M059J (cell line): ENCODE data around the gene SLC7A10. TPM values are rescaled to one million over a fixed set of nuclear protein-coding genes. Genes with fewer than 3 reads are reported as not detected.
"Not testable (repeated sequence)": the region's sequence is repeated elsewhere in the genome, so short reads cannot be mapped to it uniquely, and the experiment has no call there.

Experiments used
- DNase-seq: peaks from one replicate; pipeline ENCODE4 v3.0.0-alpha.2; 2012; ENCODE audit warnings: low read depth
- total RNA-seq: library from RNA; depleted of rRNA; stranded (reverse); fragments of >200 nt; shearing (Covaris generic); gene quantifications from 2 replicates; pipeline ENCODE4 v1.2.3, GENCODE V29; 2014

SLC7A10 gene
- total RNA-seq, 1 experiment from 2014 or later, result not detected

DNA sequence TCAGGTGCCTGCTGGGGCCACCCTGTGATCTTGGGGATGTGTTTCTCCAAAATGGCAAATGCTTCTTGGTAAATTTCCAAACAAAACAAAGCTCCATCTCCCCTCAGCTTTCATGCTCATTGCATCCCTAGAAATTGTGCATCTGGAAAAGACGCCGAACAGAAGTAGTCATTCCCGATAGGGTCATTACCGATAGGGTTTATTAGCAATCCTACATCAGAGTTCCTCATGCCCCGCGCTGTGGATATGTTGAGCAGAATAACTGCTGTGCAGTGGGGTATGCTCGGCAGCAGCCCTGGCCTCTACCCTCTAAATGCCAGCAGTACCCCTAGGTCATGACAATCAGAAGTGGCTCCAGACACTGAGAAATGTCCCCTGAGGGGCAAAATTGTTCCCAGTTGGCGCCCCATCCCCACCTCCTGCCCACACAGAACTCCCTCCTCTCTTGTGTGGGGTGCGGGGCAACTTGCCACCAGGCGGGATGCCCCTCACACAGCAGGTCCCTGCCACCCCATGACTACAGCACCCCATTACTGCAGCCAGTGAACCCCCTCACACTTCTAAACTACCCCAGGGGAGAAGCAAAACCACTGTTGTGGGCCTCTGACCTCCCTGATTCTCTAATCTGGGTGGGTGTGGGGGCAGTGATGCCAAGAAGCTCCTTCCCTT lies 13.0 kb upstream of the SLC7A10 start:
- DNase-seq, result no peak

DNA sequence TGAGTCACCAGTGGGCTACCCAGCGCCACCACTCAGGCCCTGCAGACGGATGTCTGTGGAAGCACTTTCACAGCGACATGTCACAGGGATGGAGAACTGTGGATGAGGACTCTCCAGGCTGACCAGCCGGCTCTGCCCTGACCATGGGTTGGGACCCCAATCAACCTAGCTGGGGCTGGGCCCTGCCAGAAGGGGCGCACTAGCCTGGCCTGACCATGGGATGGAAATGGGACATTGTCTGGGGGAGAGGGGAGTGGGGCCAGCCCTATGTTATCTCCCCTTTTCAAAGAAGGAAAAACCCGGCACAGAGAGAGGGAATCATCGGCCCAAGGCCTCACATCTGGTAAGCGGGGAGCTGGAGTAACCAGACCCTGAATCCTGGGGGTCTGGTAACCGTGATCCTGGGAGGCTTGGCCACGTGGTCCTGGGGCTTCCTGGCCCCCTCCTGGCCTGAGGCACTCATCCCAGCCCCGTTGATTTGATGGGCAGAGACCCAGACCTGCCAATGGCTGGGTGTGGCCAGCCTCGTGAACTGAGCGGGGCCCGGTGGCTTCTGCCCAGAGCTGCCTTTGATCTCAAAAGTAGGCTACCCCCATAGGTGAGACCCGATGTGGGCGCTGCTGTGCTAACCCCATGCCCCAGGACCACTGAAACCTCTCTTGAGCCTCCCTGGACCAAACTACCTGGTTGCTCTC lies 11.2 kb upstream of the SLC7A10 start:
- no peak for DNase-seq

DNA sequence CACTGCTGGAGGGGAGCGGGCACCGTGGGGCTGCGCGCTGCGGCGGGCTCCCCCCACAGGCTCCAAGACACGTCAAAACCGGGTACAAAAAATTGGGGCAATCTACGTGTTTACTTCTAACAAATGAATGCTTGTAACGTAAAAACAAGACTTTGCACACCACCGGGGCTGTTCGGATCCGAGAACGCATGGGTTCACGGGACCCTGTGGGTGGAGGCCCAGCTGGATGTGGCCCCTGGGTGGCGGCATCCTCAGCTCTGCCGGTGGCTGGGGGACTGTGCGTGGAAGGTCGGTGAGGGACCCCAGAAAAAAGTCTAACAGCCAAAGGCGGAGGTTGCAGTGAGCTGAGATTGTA lies 10.3 kb upstream of the SLC7A10 start:
- no peak for DNase-seq

DNA sequence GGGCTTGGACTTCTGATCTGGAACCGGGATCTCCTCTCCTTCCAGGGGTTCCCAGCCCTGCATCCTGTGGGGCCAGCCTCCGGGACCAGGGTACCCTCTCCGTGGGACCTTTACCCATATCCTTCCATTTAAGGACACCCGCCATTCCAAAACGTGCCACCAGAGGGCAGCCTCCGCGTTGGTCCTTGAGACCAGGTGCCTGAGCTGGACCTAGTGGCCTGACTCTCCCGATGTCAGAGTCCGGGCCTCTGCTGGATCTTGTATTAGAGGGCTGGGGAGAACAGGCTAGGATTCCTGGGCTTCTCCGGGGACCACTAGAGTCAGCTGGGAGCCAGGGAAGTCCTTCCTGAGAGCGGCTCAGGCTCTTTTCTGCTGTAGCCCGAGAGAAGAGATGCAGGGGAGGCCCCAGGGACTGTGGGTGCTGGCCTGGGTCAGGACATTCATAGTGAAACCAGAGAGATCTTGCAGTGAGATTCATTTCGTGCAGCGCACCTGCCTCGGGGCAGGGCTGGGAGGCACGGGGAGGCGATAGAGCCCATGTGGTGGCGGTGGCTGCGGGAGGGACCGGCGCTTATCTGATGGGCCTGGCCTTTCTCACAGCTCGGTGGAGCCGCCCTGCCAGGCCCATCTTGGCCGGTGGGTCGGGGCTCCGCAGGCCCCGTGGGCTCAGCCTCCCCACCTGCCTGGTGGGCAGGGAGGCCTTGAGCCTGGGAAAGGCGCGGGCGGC lies 9.8 kb upstream of the SLC7A10 start:
- peak; percentile 65 for DNase-seq

DNA sequence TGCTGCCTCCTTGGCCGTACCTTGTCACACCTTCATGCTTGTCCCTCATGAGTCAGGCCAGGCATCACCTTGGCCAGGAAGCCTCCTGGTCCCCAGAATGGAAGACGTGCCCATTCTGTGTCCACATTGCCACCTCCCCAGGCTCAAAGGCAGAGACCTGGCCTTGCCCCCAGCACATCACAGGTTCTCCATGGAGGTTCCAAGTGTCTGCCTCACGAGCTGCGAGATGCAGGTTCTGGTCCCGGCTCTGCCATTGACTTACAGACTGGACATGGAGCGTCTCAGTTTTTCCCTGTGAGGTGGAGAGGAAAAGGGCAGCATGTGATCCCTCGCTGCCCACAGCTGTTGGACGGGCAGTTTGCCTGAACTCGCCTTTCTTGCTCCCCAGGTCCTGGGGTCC lies 9.1 kb upstream of the SLC7A10 start:
- DNase-seq, result no peak

DNA sequence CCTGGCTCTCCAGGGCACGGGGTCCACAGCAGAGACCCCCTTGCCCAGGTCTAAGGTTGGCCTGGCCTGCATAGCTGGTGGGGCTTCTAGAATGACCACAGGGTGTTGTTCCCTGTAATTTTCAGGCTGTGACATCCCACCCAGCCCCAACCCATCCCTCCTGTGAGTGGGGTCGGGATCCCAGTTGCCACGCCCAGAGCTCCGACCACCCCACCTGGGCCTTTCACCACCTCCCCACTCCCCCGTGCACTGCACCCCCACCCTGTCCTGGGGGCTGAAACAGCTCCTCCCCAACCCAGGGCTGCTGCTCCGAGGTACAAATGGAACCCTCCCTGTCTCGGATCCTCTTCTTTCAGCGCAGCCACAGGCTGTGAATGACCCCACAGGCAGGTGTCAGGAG lies 8.4 kb upstream of the SLC7A10 start:
- no peak for DNase-seq

DNA sequence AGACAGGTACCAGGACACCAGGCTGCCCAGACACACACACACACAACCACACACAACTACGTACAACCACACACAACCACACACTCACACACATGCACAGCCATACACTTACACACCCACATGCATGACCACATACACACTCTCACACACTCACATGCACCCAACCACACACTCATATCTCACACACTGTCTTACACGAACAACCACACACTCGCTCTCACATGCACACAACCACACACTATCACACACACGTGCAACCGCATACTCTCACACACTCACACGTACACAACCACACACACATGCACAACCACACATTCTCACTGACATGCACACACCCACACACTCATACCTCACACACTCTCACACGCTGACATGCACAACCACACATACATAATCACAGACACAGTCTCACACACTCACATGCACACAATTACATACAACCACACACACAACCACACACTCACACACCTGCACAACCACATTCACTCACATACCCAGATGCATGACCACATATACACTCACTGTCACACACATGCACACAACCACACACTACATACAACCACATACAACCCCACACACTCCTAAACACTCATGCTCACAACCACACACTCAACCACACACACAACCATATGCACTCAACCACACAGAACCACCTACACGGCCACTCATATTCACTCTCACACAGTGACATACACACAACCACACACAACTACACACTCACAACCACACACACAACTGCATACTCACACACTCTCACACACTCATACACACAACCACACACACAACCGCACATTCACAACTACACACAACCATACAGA lies 7.6 kb upstream of the SLC7A10 start:
- no peak for DNase-seq

DNA sequence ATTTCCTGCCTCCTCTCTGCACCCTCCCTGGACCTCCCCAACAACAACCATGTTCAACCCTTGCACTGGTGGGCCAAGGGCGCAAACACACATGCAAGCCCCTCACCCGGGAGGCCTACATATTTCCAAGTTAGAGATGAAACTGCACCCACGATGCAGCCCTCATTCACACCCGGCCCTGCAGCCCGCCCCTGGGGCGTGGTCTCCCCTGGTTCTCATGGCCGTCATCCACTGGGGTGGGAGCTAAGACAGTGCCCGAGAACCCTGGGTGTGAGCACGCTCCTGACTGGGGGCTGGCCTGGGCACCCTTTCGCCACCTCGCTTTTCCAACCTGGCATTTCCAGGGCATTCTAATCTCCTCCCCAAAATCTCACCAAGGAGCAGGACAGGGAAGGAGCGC lies 7.0 kb upstream of the SLC7A10 start:
- no peak for DNase-seq

DNA sequence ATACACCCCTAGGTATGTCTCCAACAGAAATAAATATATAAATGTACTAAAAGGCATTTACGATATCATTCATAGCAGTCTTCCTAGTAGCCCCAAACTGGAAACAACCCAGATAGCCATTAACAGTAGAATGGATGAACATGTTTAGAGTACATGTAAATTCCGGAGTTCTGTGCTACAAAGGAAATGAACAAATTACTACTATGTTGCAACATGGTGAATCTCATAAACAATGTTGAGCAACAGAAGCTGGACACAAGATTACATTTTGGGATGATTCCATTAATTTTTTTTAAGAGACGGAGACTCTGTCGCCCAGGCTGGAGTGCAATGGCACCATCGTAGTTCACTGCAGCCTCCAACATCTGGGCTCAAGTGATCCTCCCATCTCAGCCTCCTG lies 5.9 kb upstream of the SLC7A10 start:
- DNase-seq, result no peak

DNA sequence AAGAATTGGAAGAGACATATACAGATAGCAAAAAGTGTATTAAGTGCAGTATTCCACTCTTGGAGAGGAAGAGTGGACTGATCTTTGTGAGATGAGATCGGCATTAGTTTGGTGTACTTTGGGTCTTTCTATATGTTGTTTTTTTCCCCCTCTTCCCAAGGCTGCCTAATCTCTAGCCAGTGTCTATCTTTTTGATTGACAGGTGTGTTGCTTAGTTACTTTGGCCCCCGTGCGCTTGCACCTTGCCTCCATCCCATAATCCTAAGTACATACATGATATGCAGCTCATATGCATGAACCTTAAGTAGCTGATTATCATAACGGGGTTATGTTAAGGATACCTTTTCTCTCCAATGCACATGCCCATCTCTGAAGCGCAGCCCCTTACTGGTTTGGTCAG lies 4.3 kb upstream of the SLC7A10 start:
- DNase-seq, result no peak

DNA sequence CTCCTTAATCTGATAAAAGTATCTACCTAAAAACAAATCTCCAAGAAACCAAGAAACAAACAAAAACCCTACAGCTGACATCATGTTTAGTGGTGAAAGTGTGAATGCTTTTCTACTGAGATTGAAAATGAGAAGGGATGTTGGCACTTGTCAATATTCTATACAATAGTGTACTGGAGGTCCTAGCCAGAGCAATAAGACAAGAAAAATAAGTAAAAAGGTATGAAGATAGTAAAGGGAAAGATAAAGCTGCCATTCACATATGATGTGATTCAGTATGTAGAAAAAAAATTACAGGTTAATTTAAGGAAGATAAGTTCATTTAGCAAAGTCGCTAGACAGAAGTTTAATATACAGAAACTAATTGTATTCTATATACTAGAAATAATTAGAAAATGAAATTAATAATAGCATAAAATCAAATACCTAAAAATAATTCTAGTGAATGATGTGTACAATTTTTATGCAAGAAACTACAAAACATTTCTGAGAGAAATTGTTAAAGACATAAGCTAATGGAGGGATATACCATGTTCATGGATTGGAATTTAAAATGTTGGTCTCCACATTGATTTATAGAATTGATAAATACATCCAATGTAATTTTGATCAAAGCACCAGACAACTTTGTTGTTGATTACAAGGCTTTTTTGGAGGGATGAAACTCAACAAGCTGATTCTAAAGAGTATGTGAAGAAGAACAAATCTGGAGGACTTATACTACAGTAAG lies 2.4 kb upstream of the SLC7A10 start:
- no peak for DNase-seq

DNA sequence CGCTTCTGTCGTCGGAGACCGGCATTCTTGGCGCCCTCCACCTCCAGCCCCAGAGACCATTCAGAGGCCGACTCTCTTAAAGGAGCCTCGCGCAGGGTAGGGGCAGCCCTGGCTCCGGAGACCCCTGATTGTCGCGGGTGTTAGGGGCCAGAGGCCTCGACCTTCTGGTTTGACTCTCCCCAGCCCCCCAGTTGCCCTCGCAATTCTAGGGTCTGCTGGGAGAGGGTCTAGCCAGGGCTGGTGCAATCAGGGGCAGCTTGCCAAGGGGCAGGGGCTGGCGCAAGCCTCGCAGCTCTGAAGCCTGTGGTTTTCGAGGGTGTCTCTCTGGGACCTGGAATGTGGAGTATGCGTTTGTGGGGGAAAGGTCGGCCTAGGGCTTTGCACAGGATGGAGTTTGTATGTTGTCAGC lies 1.6 kb upstream of the SLC7A10 start:
- DNase-seq, result peak; percentile 66

DNA sequence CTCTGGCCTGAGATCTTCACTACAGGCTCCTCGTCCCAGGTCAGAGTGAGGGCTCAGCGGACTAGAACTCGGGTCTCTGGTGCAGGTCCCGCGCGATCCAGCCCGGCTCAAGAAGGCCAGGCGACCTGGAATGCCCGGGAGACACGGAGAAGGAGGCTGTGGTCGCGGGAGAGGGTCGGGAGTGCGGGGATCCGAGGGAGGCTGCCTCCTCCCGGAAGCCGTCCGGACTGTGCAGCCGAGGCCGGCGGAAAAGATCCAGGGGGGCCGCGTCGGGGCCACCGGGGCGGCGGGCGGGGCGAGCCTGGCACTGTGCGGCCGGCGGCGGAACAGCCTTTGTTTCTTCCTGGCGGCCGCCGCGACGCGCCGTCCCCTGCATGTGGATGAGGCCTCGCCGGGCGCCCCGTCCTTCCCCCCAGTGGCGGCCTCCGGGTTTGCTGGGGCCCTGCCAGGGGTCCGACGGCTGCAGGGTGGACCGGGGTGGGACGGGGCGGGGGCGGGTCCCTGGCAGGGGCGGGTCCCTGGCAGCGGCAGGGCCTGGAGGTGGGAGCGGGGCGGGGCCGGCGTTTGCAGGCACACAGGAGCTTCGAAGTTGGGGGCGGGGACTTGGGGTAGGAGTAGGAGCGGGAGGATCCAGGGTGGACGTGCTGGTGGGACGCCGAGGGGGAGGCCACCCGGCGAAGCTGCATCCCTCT lies 1.0 kb upstream of the SLC7A10 start:
- peak; percentile 37 for DNase-seq

DNA sequence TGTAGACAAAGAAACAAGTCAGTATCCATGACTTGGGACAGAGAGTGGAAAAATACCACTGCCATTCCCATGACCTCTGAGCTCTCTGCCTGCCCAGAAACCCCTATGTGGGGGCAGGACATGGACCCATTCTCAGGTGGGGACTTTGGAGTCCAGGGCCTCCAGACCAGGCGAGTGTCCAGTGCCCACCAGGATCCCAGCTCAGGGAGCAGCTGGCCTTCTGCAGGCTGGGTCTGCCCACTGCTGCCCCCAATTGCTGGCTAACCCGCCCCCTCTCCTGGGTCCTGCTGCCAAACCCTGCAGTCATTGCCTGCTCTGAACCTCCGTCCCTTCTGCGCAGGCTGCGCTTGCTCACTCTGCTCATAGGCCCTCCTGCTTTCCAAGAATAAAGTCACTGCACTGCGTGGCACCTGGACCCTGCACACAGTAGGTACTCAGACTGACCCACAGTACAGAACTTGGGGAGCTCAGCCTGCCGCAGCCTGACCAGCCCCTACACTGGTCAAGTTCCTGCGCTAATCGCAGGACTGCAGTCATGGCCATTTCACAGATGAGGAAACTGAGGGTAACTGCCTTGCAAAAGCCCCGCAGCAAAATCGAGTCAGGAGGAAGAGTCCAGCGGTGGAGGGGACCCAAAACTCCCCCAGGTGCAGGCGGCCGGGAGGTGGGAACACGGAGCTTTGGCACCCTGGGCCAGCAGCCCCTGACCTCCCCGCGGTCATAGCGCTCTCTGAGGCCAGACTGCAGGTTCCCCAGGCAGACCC lies 774 bp downstream of the SLC7A10 start:
- DNase-seq, result no peak

DNA sequence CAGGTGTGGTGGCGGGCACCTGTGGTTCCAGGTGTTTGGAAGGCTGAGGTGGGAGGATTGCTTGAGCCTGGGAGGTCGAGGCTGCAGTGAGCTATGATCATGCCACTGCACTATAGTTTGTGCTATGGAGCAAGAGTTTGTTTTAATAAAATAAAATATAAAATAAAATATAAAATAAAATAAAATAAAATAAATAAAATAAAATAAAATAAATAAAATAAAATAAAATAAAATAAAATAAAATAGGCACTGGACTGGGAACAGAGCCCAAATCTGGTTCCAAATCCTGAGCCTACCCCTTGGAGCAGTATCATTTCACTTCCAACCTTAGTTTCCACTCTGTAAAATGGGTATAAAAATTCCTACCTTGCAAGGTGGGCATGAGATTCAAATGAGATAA lies 3.4 kb downstream of the SLC7A10 start:
- not testable (repeated sequence) for DNase-seq

DNA sequence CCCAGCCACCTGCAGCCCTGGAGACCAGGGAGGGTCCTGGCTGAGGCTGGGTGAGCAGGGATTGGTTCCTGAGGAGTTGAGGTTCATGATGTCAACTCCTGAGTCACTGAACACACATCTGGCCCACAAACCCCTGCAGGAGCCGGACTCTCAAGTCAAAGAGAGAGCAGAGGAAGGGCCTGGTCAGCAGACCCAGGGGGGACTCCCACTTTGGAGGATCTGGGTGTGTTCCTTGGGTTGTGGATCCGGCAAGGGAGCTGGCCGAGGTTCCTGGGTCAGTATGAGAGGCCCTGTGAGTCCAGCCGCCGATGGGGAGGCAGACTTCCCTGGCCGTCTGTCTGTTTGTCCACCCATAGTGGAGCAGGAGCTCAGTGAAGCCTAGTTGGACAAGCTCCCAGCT lies 4.0 kb downstream of the SLC7A10 start:
- peak; percentile 23 for DNase-seq

DNA sequence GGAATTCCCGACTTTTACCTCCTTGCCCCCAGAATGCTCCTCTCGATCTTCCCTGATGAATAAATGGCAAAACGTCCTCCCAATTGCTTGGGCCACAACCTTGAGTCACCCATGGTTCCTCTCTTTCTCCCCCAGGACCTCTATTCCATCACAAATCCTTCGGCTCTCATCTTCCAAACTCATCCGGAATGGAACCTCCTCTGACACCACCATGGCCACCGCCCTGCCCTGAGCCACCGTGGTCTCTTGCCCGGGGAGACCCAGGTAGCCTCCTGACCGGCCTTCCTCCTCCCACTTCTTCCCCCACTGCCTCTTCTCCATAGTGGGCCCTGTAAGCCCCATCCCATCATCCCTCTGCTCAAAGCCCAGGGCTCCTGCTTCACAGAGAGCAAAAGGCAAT lies 4.9 kb downstream of the SLC7A10 start:
- no peak for DNase-seq

DNA sequence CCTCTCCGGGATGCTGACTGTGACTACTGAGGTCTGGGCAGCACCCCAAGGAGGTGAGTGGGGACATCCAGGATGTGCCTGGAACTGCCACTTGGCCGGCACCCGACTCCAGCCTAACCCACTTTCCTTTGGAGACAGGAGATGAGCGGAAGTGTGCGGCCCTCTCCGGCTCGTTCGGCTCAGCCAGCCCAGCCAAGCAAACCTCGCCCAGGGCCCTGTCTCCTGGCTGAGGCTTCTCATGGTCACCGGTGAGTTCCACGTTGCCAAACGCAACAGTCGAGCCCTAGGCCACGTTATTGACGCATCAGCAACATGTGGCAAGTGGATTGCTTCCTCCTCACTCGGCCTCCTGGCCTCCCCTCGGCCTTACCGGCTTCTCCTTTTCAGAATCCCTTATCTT lies 5.5 kb downstream of the SLC7A10 start:
- DNase-seq, result no peak

DNA sequence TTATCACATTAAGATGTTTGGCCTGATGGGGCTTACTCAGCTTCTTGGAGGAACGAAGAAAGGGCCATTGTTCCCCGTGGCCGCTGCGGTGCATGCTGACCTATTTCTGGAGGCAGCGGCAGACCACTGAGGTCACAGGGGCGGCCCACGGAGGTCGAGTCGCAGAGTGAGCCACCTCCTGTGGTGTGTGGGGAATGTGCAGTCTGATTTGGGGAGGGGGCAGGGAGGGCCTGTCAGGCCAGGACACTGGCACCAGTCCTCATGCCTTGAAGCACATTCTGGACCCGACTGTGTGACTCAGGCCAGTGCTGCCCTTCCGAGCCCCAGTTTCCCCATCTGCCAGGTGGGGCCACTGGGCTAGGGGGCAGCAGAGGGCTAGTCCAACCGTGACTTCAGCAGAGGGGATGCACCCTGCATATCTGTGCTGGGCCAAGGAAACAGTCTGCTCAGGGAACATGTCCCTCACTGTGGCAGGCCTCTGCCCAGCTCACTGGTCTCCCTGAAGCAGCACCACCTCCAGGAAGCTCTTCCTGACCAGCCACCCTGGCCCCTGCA lies 6.3 kb downstream of the SLC7A10 start:
- DNase-seq, result peak; percentile 82

DNA sequence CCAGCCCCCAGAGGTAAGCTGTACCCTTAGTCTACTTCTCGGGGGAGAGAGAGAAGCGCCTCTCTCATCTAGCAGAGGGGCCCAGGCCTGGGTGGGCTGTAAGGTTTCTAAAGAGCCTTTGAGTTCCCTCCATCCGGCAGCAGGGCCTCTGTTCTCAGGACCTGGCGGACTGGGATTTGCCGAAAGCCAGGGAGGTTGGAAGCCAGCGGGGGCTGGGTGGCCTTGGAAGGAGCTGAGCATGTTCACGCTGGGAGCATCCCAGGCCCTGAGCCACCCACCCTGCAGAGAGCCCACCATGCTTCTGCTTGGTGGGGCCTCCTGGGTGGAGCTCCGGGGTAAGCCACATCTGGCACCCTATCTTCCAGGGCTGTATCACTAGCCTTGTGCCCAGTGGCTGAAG lies 7.8 kb downstream of the SLC7A10 start:
- no peak for DNase-seq
